Islet of Langerhans (tissue), 1 donor: Measurements from ENCODE around the gene BFAR.
"Not testable (repeated sequence)": the region's sequence is repeated elsewhere in the genome, so short reads cannot be mapped to it uniquely, and the experiment has no call there.

Source experiments
- FAIRE-seq: peaks from one replicate; lab custom pipeline; 2011; peaks lifted over from hg19 to GRCh38; lab: Jason Lieb, UNC

The BFAR gene

GRCh38 chr16:14701859-14702258 lies 69.1 kb downstream of the BFAR start:
- peak; percentile 66 for FAIRE-seq

GRCh38 chr16:14702672-14703071 lies 69.9 kb downstream of the BFAR start:
- FAIRE-seq: not testable (repeated sequence)

GRCh38 chr16:14703156-14704011 lies 70.6 kb downstream of the BFAR start, which contains the start of gene NPIPA3:
Gene NPIPA3 (plus strand): TSS chr16:14703411. CDS start chr16:14708944, 5,533 bp downstream.
- not testable (repeated sequence) for FAIRE-seq
